Frontal cortex (tissue), 4 donors: ENCODE measurements around the gene MT1F. TPM values are rescaled to one million over a fixed set of nuclear protein-coding genes. Genes with fewer than 3 reads are reported as not detected.
"Not testable (repeated sequence)": the region's sequence is repeated elsewhere in the genome, so short reads cannot be mapped to it uniquely, and the experiment has no call there.

ENCODE experiments used
- DNase-seq, 2 donors: peaks; one replicate each; pipeline ENCODE4 v3.0.0; 2012; ENCODE audit warnings: low spot score in 2 of 2
- FAIRE-seq: peaks from 2 replicates; lab custom pipeline; 2012; peaks lifted over from hg19 to GRCh38; lab: Jason Lieb, UNC
- total RNA-seq: library from RNA; depleted of rRNA; stranded (reverse); fragments of >200 nt; gene quantifications from one replicate; pipeline ENCODE4 v1.2.3, GENCODE V29; 2014
- donor health status: control.
- donor health status: control.
- donor health status: control.

MT1F gene
- total RNA-seq, result 1.2 TPM

GRCh38 chr16:56657555-56658326 is at the start of gene MT1F:
MT1F (plus strand) TSS chr16:56657959; CDS start chr16:56658059, 100 bp downstream.
- FAIRE-seq, result no peak
- peak; percentile 42 to 58 for DNase-seq

- DNase-seq (peak; percentile 87 to 91), FAIRE-seq (no peak)
Measured at GRCh38 chr16:56608043-56608875, 49.5 kb upstream of the MT1F start, which contains the start of gene MT2A. MT2A (plus strand) TSS chr16:56608584; CDS start chr16:56608656, 72 bp downstream.

- no peak for DNase-seq
Measured at GRCh38 chr16:56608876-56609462, 48.8 kb upstream of the MT1F start.

GRCh38 chr16:56609463-56609921 is 48.3 kb upstream of the MT1F start:
- DNase-seq (no peak), FAIRE-seq (no peak)

More at GRCh38 chr16:56608876-56609462, 48.8 kb upstream of the MT1F start:
- FAIRE-seq, result no peak

- DNase-seq (no peak), FAIRE-seq (no peak)
Measured at GRCh38 chr16:56610017-56610608, 47.6 kb upstream of the MT1F start.

- no peak for DNase-seq
- FAIRE-seq, result no peak
Measured at GRCh38 chr16:56610609-56611111, 47.1 kb upstream of the MT1F start.

GRCh38 chr16:56611281-56611833 is 46.4 kb upstream of the MT1F start:
- DNase-seq, result no peak

GRCh38 chr16:56613706-56614105 is 44.1 kb upstream of the MT1F start:
- DNase-seq (no peak), FAIRE-seq (no peak)

More at GRCh38 chr16:56611281-56611833, 46.4 kb upstream of the MT1F start:
- no peak for FAIRE-seq

GRCh38 chr16:56614549-56614991 is 43.2 kb upstream of the MT1F start:
- FAIRE-seq (no peak), DNase-seq (no peak)

GRCh38 chr16:56615353-56615752 is 42.4 kb upstream of the MT1F start:
- no peak for DNase-seq
- no peak for FAIRE-seq

GRCh38 chr16:56616608-56617211 is 41.0 kb upstream of the MT1F start:
- FAIRE-seq, result no peak
- DNase-seq, result no peak

- FAIRE-seq (no peak), DNase-seq (peak in 1 of 2 donors; percentile 58)
Measured at GRCh38 chr16:56617212-56618085, 40.3 kb upstream of the MT1F start.

- no peak for FAIRE-seq
- DNase-seq, result no peak
Measured at GRCh38 chr16:56618138-56618537, 39.6 kb upstream of the MT1F start.

GRCh38 chr16:56620339-56620897 is 37.3 kb upstream of the MT1F start:
- FAIRE-seq (no peak), DNase-seq (no peak)

- not testable (repeated sequence) for DNase-seq, FAIRE-seq
Measured at GRCh38 chr16:56621665-56622445, 35.9 kb upstream of the MT1F start.

GRCh38 chr16:56623184-56623583 is 34.6 kb upstream of the MT1F start:
- not testable (repeated sequence) for FAIRE-seq, DNase-seq

GRCh38 chr16:56623637-56624036 is 34.1 kb upstream of the MT1F start:
- no peak for FAIRE-seq
- DNase-seq, result no peak
